ENCODE measurements around the gene ARPC3. TPM values are rescaled to one million over a fixed set of nuclear protein-coding genes. Genes with fewer than 3 reads are reported as not detected.

The ARPC3 gene
- total and polyA plus RNA-seq, 10 of the 15 experiments (the other 5 are each of a cell fraction or from before 2014, with no cell fraction given), result 81.6 to 890 (median 564) TPM

GRCh38 chr12:110468214-110469048 lies 18.3 kb upstream of the ARPC3 start, which contains the start of the genes FAM216A and GPN3:
Gene FAM216A, plus strand, starts transcription at chr12:110468845. Its CDS starts 31 bp downstream, at chr12:110468876.
Gene GPN3, minus strand, starts transcription at chr12:110468257. Its CDS starts 54 bp downstream, at chr12:110468203.
- Histone ChIP-seq H3K36me3 (ENCODE audit: control insufficient read depth in 2 of 2, insufficient read depth in 2 of 2, low read length in 1 of 2) (no peaks in the 10 kb centered on the region; a peak in 1 of 4 replicates), H4K20me1 (ENCODE audit: control insufficient read depth, insufficient read depth) (no peaks in the 10 kb centered on the region), H3K4me1 (ENCODE audit: control insufficient read depth, insufficient read depth, low read length) (peaks cover 6% of the 10 kb centered on the region), H3K27ac (ENCODE audit: control insufficient read depth, insufficient read depth) (peak within 1 kb of the TSS; percentile 91), H3K4me2 (ENCODE audit: control insufficient read depth, insufficient read depth) (peak within 1 kb of the TSS; percentile 89), H2AFZ (ENCODE audit: control insufficient read depth, low read depth, low read length) (peak within 1 kb of the TSS; percentile 90), H3K9me3 (replicated peaks; ENCODE audit: control insufficient read depth, insufficient read depth, low read length) (no peaks in the 10 kb centered on the region), H3K79me2 (ENCODE audit: control insufficient read depth, insufficient read depth, low read length) (peaks cover 40% of the 10 kb centered on the region), H3K27me3 (replicated peaks in 1 of 2; ENCODE audit: control insufficient read depth in 2 of 2, insufficient read depth in 2 of 2, low read length in 1 of 2) (no peaks in the 10 kb centered on the region), H3K9ac (ENCODE audit: control insufficient read depth, insufficient read depth, low read length) (peak within 1 kb of the TSS; percentile 90), H3K4me3 (peak within 1 kb of the TSS; percentile 73)
- peak; percentile 97 for FAIRE-seq
- ChIA-PET SMC1A (ENCODE audit: uncharacterized antibody, unreplicated experiment) (interaction anchor here (0.6 to 8.2 kb wide), 31 partner anchors 9 to 358 kb away, joined by 3 to 99 read pairs (median 5); partner anchors contain the start of genes ARPC3, RAD9B, TCTN1 and VPS29), CTCF (interaction anchor here (0.7 to 7.6 kb wide), 35 partner anchors 9 to 364 kb away, joined by 3 to 130 read pairs (median 4); partner anchors contain the start of genes ARPC3 and TCTN1), RAD21 (ENCODE audit: unreplicated experiment) (interaction anchor here (0.6 to 4.9 kb wide), 31 partner anchors 8 to 367 kb away, joined by 3 to 92 read pairs (median 4); partner anchors contain the start of genes ARPC3, RAD9B and VPS29), POLR2A (interaction anchor here (0.6 to 3.6 kb wide), 18 partner anchors 11 to 200 kb away, joined by 3 to 43 read pairs (median 5); partner anchors contain the start of genes ARPC3, RAD9B and VPS29)
- in situ Hi-C loops (cut with MboI), result loop anchor here (5.0 kb wide), 1 partner anchor 134 kb away; no protein-coding TSS in a partner anchor
- under 1% methylated on average over 70 of the region's 78 CpGs for WGBS (ENCODE audit: insufficient coverage, insufficient replicate concordance, low lambda C conversion rate, missing lambda C conversion rate)
- TSS peak; percentile 88 for BruUV-seq (replicated peaks)
- intact Hi-C loops (cut with micrococcal nuclease; ENCODE audit: unreplicated experiment), result loop anchor here (2.0 to 5.0 kb wide), 3 partner anchors 34 to 229 kb away; partner anchors contain the start of genes RAD9B and VPS29
- peak; percentile 88 for ATAC-seq
- peak; percentile 96 for DNase-seq (ENCODE audit: low read depth, low spot score)
- TF ChIP-seq POLR2AphosphoS5 (IDR thresholded peaks at IDR 0.05; ENCODE audit: low read length), result peak; percentile 71
- peak; percentile 78 for TF ChIP-seq CREB1 (IDR thresholded peaks at IDR 0.05; ENCODE audit: low read depth)
- no peak for TF ChIP-seq EP300 (IDR thresholded peaks at IDR 0.05; ENCODE audit: borderline replicate concordance in 1 of 2, control insufficient read depth in 1 of 2, low read depth in 2 of 2, low read length in 2 of 2)
- TF ChIP-seq ATF7 (IDR thresholded peaks at IDR 0.05; ENCODE audit: low read depth), result peak; percentile 66
- TF ChIP-seq ZNF217 (IDR thresholded peaks at IDR 0.05), result no peak
- TF ChIP-seq RELA (IDR thresholded peaks at IDR 0.05; ENCODE audit: borderline replicate concordance, partially characterized antibody), result peak; percentile 46
- TF ChIP-seq NRF1 (conservative IDR thresholded peaks at IDR 0.05; ENCODE audit: low read depth, low read length), result 0 out of 2 replicates have a peak, but pooled peaks have one; percentile 11
- peak; percentile 90 for TF ChIP-seq IKZF1 (conservative IDR thresholded peaks at IDR 0.05)
- no peak; the same call in 1 of the 2 replicates for TF ChIP-seq MTA3 (IDR thresholded peaks at IDR 0.05; ENCODE audit: borderline replicate concordance, low read length)
- peak; percentile 76 for TF ChIP-seq CBFB (IDR thresholded peaks at IDR 0.05; ENCODE audit: low read depth)
- TF ChIP-seq ESRRA (IDR thresholded peaks at IDR 0.05; ENCODE audit: low read length), result no peak
- peak; percentile 84; the same call in 1 of the 2 replicates for TF ChIP-seq DPF2 (IDR thresholded peaks at IDR 0.05)
- 0 out of 2 replicates have a peak, but pooled peaks have one; percentile 13 for TF ChIP-seq POLR2AphosphoS2 (IDR thresholded peaks at IDR 0.05; ENCODE audit: low read depth, low read length)
- peak; percentile 58; the same call in 1 of the 2 replicates for TF ChIP-seq PML (IDR thresholded peaks at IDR 0.05; ENCODE audit: low read length)
- peak; percentile 91 for TF ChIP-seq NBN (IDR thresholded peaks at IDR 0.05)
- TF ChIP-seq ZNF592 (IDR thresholded peaks at IDR 0.05), result no peak
- no peak; the same call in 1 of the 2 replicates for TF ChIP-seq RFX5 (IDR thresholded peaks at IDR 0.05; ENCODE audit: low read depth, low read length)
- no peak for TF ChIP-seq SREBF1 (IDR thresholded peaks at IDR 0.05; ENCODE audit: low read length)
- TF ChIP-seq SIX5 (IDR thresholded peaks at IDR 0.05; ENCODE audit: low read depth, low read length, severe bottlenecking), result peak; percentile 25
- TF ChIP-seq EED (IDR thresholded peaks at IDR 0.05; ENCODE audit: low read depth), result no peak
- TF ChIP-seq KAT2A (conservative IDR thresholded peaks at IDR 0.05; ENCODE audit: control insufficient read depth, low read depth, low read length), result no peak

All from GM12878 (cell line).